NCI-H1694 treated with DMSO at 0.1 percent for 48 hours (cell line): ENCODE measurements around the gene COMMD2.

Source experiments
- DNase-seq: peaks from one replicate; lab custom pipeline; 2025; lab: John Stamatoyannopoulos, UW

Gene COMMD2

GRCh38 chr3:149763565-149764195 is 11.4 kb upstream of the COMMD2 start:
- no peak for DNase-seq

DNA sequence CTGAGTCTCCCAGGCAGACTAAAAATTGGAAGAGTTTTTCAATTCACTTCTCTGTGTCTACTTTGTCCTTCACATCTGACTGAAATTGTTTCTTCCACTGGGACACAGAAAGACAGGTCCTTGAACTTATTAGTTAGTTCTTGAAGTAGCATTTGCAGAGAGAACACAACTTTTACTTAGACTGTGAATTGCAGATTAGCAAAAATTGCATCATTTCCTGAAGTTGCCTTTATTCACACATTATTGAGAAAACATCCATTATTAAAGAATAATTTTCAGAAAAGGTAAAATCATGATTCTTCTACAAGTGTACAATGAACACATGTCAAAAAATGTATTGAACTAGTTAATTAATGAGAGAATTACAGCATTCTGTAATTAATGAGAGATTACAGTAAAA is 1.4 kb upstream of the COMMD2 start:
- no peak for DNase-seq

DNA sequence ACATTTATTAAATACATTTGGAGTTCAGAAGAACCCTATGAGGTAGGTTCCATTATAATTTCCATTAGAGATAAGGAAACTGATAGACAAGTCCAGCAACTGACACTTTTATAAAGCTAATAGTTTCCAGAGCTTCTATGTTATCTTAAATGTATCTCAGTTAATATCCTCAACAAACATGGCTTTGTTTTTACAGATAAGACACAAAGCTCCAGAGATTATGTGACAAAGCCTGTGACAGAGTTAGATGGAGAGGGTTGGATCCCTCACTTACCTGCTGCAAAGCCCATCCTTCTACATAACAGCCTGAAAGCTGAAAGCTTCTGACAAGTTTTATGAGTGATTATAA is 473 bp upstream of the COMMD2 start:
- no peak for DNase-seq

GRCh38 chr3:149751551-149751950 is 738 bp downstream of the COMMD2 start:
- no peak for DNase-seq

GRCh38 chr3:149744606-149745005 is 7.7 kb downstream of the COMMD2 start:
- no peak for DNase-seq

GRCh38 chr3:149744151-149744550 is 8.1 kb downstream of the COMMD2 start:
- no peak for DNase-seq

DNA sequence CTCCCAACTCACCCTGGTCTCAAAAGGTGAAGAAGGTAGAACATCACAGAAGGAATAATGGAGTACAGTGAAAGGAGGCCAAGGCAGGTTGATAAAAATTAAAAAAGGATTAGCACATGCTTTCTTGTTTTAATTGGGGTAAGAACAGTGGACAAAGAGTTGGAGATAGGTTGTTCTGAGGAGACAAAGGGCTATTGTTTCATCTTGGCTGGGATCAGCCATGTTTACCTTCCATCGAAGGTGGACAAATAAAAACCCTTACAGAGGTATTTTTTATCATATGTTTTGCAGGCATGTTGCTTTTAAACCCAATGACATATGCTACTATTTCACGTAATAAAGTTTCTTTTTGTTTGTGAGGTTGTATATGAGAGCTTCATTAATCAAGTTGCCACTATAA is 12.9 kb downstream of the COMMD2 start:
- DNase-seq = no peak

GRCh38 chr3:149738876-149739275 is 13.4 kb downstream of the COMMD2 start:
- no peak for DNase-seq

DNA sequence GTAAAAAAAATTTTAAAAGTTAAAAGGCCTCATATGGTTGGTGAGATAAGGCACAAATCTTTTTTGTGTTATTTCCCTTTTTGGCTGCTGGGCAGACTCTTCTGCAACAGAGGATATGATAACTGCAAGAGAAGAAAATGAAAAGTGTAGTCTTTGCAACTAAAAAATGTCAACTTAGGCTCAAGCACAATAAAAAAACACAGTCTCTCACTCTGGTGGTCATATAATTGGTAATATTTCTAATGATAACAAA is 15.4 kb downstream of the COMMD2 start:
- no peak for DNase-seq

- DNase-seq = no peak
Measured at GRCh38 chr3:149736175-149736952, 15.9 kb downstream of the COMMD2 start.

DNA sequence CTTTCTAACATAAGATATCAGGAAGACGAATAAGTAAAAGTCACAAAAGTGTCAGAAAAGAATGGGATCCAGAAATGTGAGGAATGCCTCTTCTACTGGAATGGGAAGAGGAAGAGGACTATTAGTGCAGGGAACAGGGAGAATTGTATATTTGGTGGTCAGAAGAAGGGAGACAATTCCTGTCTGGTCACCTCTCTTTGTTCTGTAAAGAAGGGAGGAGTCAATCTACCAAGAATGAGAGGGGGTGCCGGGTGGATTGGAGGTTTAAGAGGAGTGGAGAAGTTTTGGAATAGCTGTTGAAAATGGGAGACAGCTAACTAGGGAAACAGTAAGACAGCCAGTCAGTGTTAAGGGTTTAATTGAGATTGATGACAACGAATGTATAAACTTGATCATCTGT is 20.1 kb downstream of the COMMD2 start:
- no peak for DNase-seq

GRCh38 chr3:149727656-149728055 is 24.6 kb downstream of the COMMD2 start:
- DNase-seq = no peak

DNA sequence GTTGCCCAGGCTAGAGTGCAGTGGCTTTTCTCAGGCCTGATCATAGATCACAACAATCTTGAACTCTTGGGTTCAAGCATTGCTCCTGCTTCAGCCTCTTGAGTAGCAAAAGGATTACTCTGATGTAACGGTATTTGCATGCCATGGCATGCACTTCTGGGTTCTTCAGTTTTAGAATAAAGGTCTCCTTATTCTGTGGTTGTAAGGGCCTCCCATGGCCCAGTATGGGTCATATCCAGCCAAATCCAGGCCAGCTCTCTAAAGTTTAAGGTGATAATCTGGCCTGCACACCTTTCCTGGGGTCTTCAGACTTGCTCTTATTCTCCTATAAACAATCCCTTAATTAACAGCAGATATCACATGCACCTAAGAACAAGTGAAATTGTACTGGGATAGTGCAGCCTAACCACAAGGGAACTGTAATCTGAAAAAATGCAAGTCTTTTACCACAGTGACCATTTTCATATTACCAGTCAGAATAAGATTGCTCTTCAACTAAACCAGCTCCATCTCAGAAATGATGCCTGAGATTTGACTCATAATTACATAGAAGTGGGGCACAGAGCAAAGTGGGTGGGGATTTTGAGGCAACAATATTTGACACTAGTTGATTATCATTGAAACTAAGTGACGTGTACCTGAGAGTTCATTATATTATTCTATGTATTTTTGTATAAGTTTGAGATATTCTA is 25.4 kb downstream of the COMMD2 start:
- DNase-seq = no peak

- DNase-seq = no peak
Measured at GRCh38 chr3:149723781-149724180, 28.5 kb downstream of the COMMD2 start.

GRCh38 chr3:149720918-149721317 is 31.4 kb downstream of the COMMD2 start:
- DNase-seq = no peak

DNA sequence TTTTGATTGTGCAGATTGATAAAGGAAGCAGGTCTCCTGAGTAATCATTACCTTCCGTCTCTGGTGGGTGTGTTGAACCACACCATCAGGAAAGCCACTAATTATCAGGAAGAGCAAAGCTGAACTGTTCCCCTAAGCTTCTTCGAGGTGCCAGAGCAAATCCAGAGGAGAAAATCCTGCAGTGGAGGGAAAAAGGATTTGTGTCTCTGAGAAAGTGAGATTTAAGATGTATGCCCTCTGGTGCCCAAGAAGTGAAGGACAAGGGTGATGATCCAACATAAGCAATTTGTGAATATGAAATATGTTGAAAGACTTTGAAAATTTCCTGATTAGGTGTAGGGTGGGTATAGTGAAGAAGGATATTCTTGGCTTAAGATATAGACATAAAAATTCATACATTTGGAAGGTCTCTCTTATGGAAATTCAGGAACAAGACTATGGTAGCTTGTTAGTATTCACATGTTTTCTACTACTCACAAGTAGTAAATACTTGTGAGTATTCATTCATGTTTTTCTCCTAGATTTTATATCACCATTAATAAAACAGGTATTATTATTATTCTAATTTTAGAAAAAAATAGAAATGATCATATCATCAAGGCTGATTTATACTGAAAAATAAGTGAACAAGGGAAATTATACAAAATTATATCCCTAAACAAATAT is 34.8 kb downstream of the COMMD2 start:
- peak; percentile 39 for DNase-seq

DNA sequence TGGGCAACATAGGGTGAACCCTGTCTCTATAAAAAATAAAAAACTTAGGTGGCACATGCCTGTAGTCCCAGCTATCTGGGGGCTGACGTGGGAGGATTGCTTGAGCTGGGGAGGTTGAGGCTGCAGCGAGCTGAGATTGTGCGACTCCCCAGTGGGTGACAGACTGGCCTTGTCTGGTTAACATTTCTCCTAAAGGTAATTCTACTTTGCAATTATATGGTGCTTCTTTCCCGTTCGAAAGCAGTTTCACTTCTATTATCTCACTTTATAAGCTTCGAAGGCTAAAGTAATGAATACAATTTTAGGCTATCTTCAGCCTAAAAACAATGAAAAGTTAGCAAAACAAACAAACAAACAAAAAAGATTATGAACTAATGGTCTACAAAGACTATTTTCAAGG is 35.3 kb downstream of the COMMD2 start:
- DNase-seq = no peak

- no peak for DNase-seq
Measured at GRCh38 chr3:149715247-149715646, 37.0 kb downstream of the COMMD2 start.

DNA sequence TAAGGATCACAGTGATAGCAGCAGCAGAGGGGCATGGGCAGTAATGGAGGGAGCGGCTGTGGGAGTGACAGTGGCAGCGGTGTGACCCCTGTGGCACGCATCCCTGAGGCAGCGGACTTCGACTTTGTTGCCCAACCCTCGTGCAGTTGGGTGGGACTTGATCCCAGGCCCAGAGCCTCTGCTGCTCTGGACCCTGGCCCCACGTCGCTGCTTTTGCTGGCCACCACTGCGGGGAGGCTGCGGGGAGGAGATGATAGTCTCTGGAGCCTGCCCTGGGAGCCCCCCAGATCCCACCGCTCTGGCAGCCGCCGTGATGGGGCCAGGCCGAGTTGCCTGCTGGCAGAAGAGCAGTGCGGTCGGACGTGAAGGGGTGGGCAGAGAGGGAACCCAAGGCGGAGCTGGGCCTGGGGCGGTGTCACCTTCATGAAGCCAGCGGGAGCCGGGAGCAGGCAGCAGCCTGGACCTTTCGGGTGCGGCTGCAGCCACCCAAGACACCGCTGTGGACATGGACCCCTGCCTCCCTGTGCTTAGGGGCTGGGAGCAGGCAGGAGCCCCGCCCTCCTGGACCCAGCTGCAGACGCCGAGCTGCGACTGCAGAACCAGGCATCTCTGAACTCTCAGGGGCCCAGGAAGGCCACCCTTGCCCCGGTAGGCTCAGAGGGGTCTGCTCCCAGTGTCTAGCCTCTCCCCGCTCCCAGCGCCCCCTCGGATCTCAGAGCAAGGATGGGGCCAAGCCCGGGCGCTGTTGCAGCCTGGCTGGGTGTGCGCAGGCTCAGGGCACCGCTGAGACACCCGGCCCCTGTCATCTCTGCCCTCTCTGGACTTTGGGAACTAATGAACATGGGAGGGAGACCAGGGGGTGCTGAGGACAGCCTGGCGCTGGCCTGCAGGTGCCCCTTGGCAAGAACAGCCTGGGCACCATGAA is 38.3 kb downstream of the COMMD2 start:
- DNase-seq = no peak

DNA sequence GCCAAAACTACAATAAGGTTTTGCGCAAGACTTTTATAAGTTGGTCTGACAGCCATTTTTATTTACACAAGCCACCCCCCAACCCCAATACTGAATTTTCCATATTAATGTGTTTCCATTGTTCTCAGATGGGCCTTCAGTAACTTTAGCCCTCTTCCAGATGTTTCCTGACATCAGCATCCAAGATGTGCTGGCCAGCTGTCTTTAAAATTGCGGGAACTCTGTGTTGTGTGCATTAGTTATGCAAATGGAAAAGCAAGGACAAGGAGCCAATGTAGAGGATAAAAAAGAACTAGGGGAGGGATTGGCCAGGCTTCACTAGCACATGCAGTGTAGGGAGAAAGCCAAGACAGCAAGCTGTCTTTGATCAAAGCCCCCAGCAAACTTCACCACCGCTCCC is 45.4 kb downstream of the COMMD2 start:
- no peak for DNase-seq

GRCh38 chr3:149705416-149705815 is 46.9 kb downstream of the COMMD2 start:
- no peak for DNase-seq

GRCh38 chr3:149703466-149703865 is 48.8 kb downstream of the COMMD2 start:
- no peak for DNase-seq
